Stimulated activated CD8-positive, alpha-beta memory T cell treated with anti-CD3 and anti-CD28 coated beads, Interleukin-15, amount 100 ng/mL, for 48 hours (primary cell): ENCODE results near the gene PRDM4.
A peak's percentile ranks its signal among the peaks of the same experiment; 100 is the strongest.
"Not testable (repeated sequence)": the region's sequence is repeated elsewhere in the genome, so short reads cannot be mapped to it uniquely, and the experiment has no call there.

Source experiments
- DNase-seq, 2 donors: peaks; one replicate each; pipeline ENCODE4 v3.0.0-alpha.2; 2020; ENCODE audit warnings: low read depth in 2 of 2

Gene PRDM4

DNA sequence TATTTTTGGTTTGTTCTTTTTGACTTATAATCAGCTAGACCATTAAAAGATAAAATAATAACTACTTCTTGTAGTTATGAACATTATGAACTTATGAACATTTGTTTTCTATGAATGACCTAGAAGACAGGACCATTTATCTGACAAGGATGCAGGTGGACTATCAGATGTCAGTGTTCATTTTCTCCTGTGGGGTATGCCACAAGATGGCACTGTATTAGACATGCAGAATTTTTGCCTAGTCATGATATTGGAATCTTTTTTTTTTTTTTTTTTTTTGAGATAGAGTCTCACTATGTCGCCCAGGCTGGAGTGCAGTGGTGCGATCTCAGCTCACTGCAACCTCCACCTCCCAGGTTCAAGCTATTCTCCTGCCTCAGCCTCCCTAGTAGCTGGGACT lies 65.2 kb downstream of the PRDM4 start:
- DNase-seq, result not testable (repeated sequence)

DNA sequence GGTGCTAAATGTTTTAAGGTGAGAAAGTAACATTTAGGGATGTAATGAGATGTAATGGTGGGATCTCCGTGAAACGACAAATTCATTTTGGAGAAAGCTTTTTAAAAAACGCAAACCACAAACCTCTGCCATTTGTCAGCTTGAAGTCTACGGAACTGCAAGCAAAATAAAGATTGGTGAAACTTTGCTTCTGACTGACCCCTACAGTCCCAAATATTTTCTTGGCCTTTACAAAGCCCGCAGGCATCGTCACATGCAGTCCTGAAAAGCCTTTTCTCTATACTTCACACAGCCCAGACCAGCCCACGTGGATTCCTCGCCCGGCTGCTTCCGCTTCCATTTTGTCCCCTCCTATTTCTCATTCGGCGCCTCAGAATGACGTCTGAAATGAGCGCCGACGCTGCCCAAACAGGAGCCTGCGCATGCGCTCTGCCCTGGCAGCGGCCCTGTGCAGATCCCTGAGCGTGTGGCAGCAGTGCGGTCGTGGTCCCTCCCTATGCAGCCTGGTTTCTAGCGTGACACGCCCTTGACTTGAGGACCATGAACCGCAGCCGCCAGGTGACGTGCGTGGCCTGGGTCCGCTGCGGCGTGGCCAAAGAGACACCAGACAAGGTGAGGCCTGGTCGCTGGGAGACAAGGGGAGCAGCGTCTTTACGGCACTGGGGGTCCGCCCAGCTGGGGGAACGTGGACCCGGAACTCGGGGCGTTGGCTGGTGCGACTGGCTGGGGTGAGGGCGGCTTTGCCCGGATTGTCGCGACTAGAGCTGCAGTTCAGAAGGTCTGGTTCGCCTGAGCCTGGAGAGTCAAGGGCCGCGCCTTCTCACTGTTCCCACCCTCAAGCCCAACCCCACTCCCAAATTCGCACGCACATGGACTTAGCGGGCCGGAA lies 75.3 kb downstream of the PRDM4 start, which contains the start of gene PWP1:
TSS of gene PWP1 (plus strand) at position 440 of the 889 bp plus-strand sequence. CDS start at position 541, 101 bp downstream.
- DNase-seq, result peak; percentile 92

- DNase-seq, result no peak
Observed at GRCh38 chr12:107684990-107685359, 76.0 kb downstream of the PRDM4 start.

DNA sequence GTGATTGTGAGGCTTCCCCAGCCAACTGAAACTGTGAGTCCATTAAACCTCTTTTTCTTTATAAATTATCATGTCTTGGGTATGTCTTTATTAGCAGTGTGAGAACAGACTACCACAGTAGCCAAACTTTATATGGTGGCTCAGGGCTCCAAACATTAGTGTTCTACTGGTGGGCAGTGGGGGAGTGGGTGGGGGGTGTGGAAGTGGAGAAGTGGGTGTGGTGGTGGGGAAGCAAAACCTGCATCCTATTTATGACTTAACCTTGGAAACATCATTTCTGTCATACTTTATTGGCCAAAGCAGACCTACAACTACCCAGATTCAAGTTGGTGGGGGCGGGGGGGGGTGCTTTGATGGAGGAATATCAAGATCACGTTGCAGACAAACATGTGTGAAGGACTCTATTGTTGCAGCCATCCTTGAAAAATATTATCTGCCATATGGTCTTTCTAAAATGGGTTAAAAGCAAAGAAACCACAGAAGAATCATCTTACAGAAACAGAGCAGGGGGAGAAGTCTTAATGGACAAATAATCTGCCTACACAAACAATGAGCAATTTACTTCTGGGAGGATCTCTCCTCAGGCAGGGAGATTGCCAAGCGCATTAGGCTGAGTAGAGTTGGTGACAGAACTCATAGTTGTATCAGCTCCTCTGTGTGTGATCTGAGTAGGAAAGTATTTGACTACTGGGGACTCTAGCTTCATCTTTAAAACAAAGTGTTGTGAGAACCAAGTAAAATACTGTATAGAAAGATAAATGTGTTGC lies 76.7 kb downstream of the PRDM4 start:
- no peak for DNase-seq
